K562 (cell line): ENCODE measurements around the gene PSMB7. TPM values are rescaled to one million over a fixed set of nuclear protein-coding genes. Genes with fewer than 3 reads are reported as not detected.

Source experiments
- ATAC-seq: fragments of 200-7000 bp; cut with Tn5 transposase; 3 replicates; pipeline ENCODE4 v1.9.1; 2020; ENCODE audit warnings: moderate library complexity
- BruUV-seq: library from RNA; stranded (reverse); fragments of 400-500 nt; replicated peaks from 2 replicates; lab custom pipeline; 2021; lab: Mats Ljungman, UMichigan
- CTCF ChIA-PET: fragments of 300-600 bp; formaldehyde crosslinking; extraction: SDS; loops from one replicate; lab custom pipeline; 2021; ENCODE audit warnings: low intra/inter-chr PET ratio; lab: Yijun Ruan, JAX
- POLR2A ChIA-PET: fragments of 300-600, 350-650 bp; sonication (Branson Sonifier 250); formaldehyde crosslinking; extraction: SDS; loops from one replicate; lab custom pipeline; 2021; ENCODE audit warnings: antibody characterized with exemption, inconsistent platforms; lab: Yijun Ruan, JAX
- DNase-seq, 4 experiments: peaks; one replicate each; pipeline versions ENCODE4 v3.0.0 to v3.0.0-alpha.2; 2011 to 2018; ENCODE audit warnings: low spot score in 3 of 4, mixed read lengths in 3 of 4; ENCODE audit errors: extremely low read depth in 1 of 4
- FAIRE-seq: peaks from 2 replicates; lab custom pipeline; 2011; peaks lifted over from hg19 to GRCh38; lab: Jason Lieb, UNC
- H2AFZ ChIP-seq: 2 replicates; pipeline ENCODE4 v1.6.0; 2011; ENCODE audit warnings: low read depth, low read length, control low read depth, inconsistent platforms
- H3K27ac ChIP-seq: fragments of 200-600 bp; 3 replicates; pipeline ENCODE4 v1.8.0; 2011; ENCODE audit warnings: low read depth, mild to moderate bottlenecking, control low read depth, inconsistent platforms, low read length, moderate library complexity, mixed read lengths; ENCODE audit errors: extremely low read depth
- H3K27me3 ChIP-seq, 2 experiments: fragments of 300-600 bp in 1 of 2; 2 replicates in 1 of 2; 3 replicates in 1 of 2; pipeline versions ENCODE4 v1.6.0 to v1.8.0; 2011; ENCODE audit warnings: inconsistent platforms in 2 of 2, low read length in 2 of 2, mild to moderate bottlenecking in 1 of 2, mixed read lengths in 1 of 2, moderate library complexity in 1 of 2; ENCODE audit not compliant: control insufficient read depth in 2 of 2, insufficient read depth in 2 of 2
- H3K36me3 ChIP-seq: fragments of 300-600 bp; 3 replicates; pipeline ENCODE4 v1.8.0; 2011; ENCODE audit warnings: mild to moderate bottlenecking, low read length, inconsistent platforms; ENCODE audit not compliant: control insufficient read depth, insufficient read depth
- H3K4me1 ChIP-seq, 2 experiments: fragments of 200-600 bp in 1 of 2; replicated peaks in 1 of 2; 2 replicates in 1 of 2; 3 replicates in 1 of 2; pipeline versions ENCODE4 v1.5.1 to v1.8.0; 2011; ENCODE audit warnings: inconsistent platforms in 2 of 2, low read length in 2 of 2, mild to moderate bottlenecking in 1 of 2, mixed read lengths in 1 of 2, moderate library complexity in 1 of 2; ENCODE audit not compliant: control insufficient read depth in 2 of 2, insufficient read depth in 2 of 2
- H3K4me2 ChIP-seq: 2 replicates; pipeline ENCODE4 v1.6.1; 2011; ENCODE audit warnings: low read length, control low read depth, inconsistent platforms, mixed read lengths; ENCODE audit not compliant: insufficient read depth
- H3K4me3 ChIP-seq: fragments of 200-600 bp; sonication (generic), shearing (Covaris generic); 2 replicates; pipeline ENCODE4 v1.5.1; 2016; ENCODE audit warnings: control low read depth, inconsistent platforms
- H3K79me2 ChIP-seq: fragments of 200-600 bp; 3 replicates; pipeline ENCODE4 v1.8.0; 2011; ENCODE audit warnings: low read length, inconsistent platforms; ENCODE audit not compliant: control insufficient read depth, insufficient read depth
- H3K9ac ChIP-seq, 2 experiments: 2 replicates each; pipeline versions ENCODE4 v1.6.0 to v1.6.1; 2011; ENCODE audit warnings: low read depth in 2 of 2, low read length in 2 of 2, control low read depth in 1 of 2, inconsistent platforms in 1 of 2, mild to moderate bottlenecking in 1 of 2, mixed read lengths in 1 of 2; ENCODE audit not compliant: insufficient read depth in 1 of 2
- H3K9me1 ChIP-seq: one replicate; pipeline ENCODE4 v1.6.0; 2011; ENCODE audit warnings: inconsistent platforms, mild to moderate bottlenecking, low read length, moderate library complexity; ENCODE audit not compliant: control insufficient read depth, insufficient read depth
- H3K9me3 ChIP-seq: replicated peaks from 2 replicates; pipeline ENCODE4 v1.5.1; 2011; ENCODE audit warnings: low read depth, low read length, inconsistent platforms; ENCODE audit not compliant: control insufficient read depth, insufficient read depth
- H4K20me1 ChIP-seq: replicated peaks from 2 replicates; pipeline ENCODE4 v1.6.1; 2011; ENCODE audit warnings: low read length, inconsistent platforms, mixed read lengths; ENCODE audit not compliant: control insufficient read depth, insufficient read depth
- ATF6 ChIP-seq: sonication (generic); formaldehyde crosslinking; IDR thresholded peaks from 2 replicates; pipeline ENCODE4 v1.4.0; 2020; ENCODE audit warnings: mild to moderate bottlenecking, missing genetic modification reagents
- CHCHD3 ChIP-seq: fragments of 250-450 bp; sonication (Bioruptor Pico); IDR thresholded peaks from 2 replicates; pipeline ENCODE4 v2.1.2; 2022; ENCODE audit warnings: mild to moderate bottlenecking
- CHD4 ChIP-seq: fragments of 200-600 bp; sonication (generic); IDR thresholded peaks from 3 replicates; pipeline ENCODE4 v1.6.1; 2012; ENCODE audit warnings: low read depth, mild to moderate bottlenecking, mixed read lengths, low read length, inconsistent platforms; ENCODE audit not compliant: insufficient read depth, insufficient replicate concordance, poor library complexity, severe bottlenecking
- CXXC5 ChIP-seq: fragments of 250-450 bp; sonication (Bioruptor Pico); IDR thresholded peaks from 2 replicates; pipeline ENCODE4 v1.8.0; 2022; ENCODE audit warnings: inconsistent platforms, mild to moderate bottlenecking, moderate library complexity
- GATA2 ChIP-seq: sonication (generic); formaldehyde crosslinking; IDR thresholded peaks from 2 replicates; pipeline ENCODE4 v1.4.0; 2020; ENCODE audit warnings: mild to moderate bottlenecking, missing genetic modification reagents
- HLTF ChIP-seq: fragments of 450-650 bp; IDR thresholded peaks from 2 replicates; pipeline ENCODE4 v1.6.1; 2016
- KLF10 ChIP-seq: fragments of 250-450 bp; sonication (Bioruptor Pico); IDR thresholded peaks from 2 replicates; pipeline ENCODE4 v1.6.1; 2021; ENCODE audit warnings: matching md5 sums
- POLR2AphosphoS5 ChIP-seq: IDR thresholded peaks from 2 replicates; pipeline ENCODE4 v1.6.1; 2011; ENCODE audit warnings: mild to moderate bottlenecking, low read depth, low read length, moderate library complexity; ENCODE audit not compliant: control insufficient read depth, insufficient read depth
- RAD51 ChIP-seq: fragments of 450-650 bp; IDR thresholded peaks from 2 replicates; pipeline ENCODE4 v1.7.1; 2016; ENCODE audit warnings: low read depth, mild to moderate bottlenecking, borderline replicate concordance
- SAP30 ChIP-seq: fragments of 200-600 bp; sonication (generic); IDR thresholded peaks from 2 replicates; pipeline ENCODE4 v1.6.1; 2012; ENCODE audit warnings: borderline replicate concordance, low read depth, mild to moderate bottlenecking, moderate library complexity, low read length, control low read depth, inconsistent platforms; ENCODE audit not compliant: insufficient read depth, poor library complexity, severe bottlenecking
- SMARCA5 ChIP-seq: fragments of 450-650 bp; IDR thresholded peaks from 2 replicates; pipeline ENCODE4 v1.6.1; 2016
- SRSF7 ChIP-seq: fragments of 200-400 bp; formaldehyde crosslinking; optimal IDR thresholded peaks from 2 replicates; pipeline ENCODE3; 2017; ENCODE audit warnings: mild to moderate bottlenecking, low read depth, low read length
- ZNF324 ChIP-seq: fragments of 250-450 bp; sonication (Bioruptor Pico); IDR thresholded peaks from 2 replicates; pipeline ENCODE4 v1.4.0; 2020; ENCODE audit warnings: mild to moderate bottlenecking
- WGBS: fragments of 100-300 bp; shearing (Covaris generic); methylation state at CpG from one replicate; pipeline ENCODE4 v1.1.6; 2016; ENCODE audit warnings: low coverage, mixed read lengths; ENCODE audit not compliant: insufficient coverage; ENCODE audit errors: missing lambda C conversion rate; 5-methylcytosine and 5-hydroxymethylcytosine counted together
- in situ Hi-C: fragments of 300-500 bp; cut with MboI; formaldehyde crosslinking; loops from 4 replicates; pipeline ENCODE4 v1.15.0; 2018; ENCODE audit warnings: inconsistent platforms, mixed read lengths
- intact Hi-C: fragments of 100-400 bp; cut with micrococcal nuclease; formaldehyde crosslinking; loops from 2 replicates; pipeline ENCODE4 v1.14.2; 2022
- polyA plus RNA-seq, 8 experiments: library from polyadenylated mRNA; depleted of rRNA in 4 of 8; stranded (reverse) in 5 of 8; unstranded in 3 of 8; fragments of >200 nt; fragmentation: Nextera tagmentation in 2 of 8; fragmentation: Illumina TruSeq in 1 of 8; extraction: Ambion mirVana in 2 of 8; extraction: Trizol in 1 of 8; gene quantifications; 2 replicates each; pipeline versions ENCODE4 v1.2.1 to v1.2.3, GENCODE V29; 2011 to 2014; ENCODE audit warnings: inconsistent platforms in 1 of 8, missing spikeins in 1 of 8
- total RNA-seq, 7 experiments: library from RNA; depleted of rRNA in 6 of 7; stranded (reverse); fragments of >200 nt in 6 of 7; fragmentation: Illumina TruSeq in 2 of 7; extraction: Trizol in 2 of 7; gene quantifications; 2 replicates each; pipeline versions ENCODE4 v1.2.1 to v1.2.3, GENCODE V29; 2011 to 2021; ENCODE audit warnings: low replicate concordance in 1 of 7
- TF ChIP-seq, protein P1 (sequence below): fragments of 250-450 bp; sonication (Bioruptor Pico); IDR thresholded peaks from 2 replicates; pipeline ENCODE4 v1.4.0; 2020; ENCODE audit warnings: mild to moderate bottlenecking, moderate library complexity, borderline replicate concordance
- TF ChIP-seq, protein P2 (sequence below): sonication (generic); formaldehyde crosslinking; IDR thresholded peaks from 2 replicates; pipeline ENCODE4 v1.8.1; 2023; ENCODE audit warnings: mild to moderate bottlenecking, missing genetic modification reagents

The PSMB7 gene
- total and polyA plus RNA-seq, 9 of the 15 experiments (the other 6 are each of a cell fraction or from before 2014, with no cell fraction given) = 321 to 978 (median 407) TPM

DNA sequence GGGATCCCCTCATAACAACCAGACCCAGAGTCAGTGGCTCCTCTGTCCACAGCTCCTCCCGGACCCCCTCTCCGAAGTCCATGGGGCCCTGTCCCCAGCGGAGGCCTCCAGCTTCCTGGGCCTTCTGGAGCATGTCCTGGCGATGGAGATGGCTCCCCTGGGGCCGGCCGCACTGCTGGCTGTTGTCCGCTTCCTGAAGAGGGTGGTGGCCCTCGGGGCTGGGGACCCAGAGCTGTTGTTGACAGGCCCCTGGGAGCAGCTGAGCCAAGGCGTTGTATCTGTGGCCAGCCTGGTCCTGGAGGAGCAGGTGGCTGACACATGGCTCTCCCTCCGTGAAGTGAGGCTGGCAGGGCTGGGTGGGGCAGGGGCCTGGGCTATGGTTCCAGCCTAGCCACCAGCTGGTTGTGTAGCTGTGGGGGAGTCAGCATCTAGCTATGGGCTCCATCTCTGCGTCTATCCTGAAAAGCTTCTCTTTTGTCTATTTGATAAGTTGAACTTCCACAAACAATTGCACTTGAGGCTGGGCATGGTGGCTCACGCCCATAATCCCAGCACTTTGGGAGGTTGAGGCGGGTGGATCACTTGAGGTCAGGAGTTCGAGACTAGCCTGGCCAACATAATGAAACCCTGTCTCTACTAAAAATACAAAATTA, 39.7 kb upstream of the PSMB7 start:
- Histone ChIP-seq H3K4me1 (peaks cover 8 to 45% of the 10 kb centered on the region in 2 experiments), H3K79me2 (no peaks in the 10 kb centered on the region), H3K27me3 (peaks cover 5 to 40% of the 10 kb centered on the region in 2 experiments; a peak in 3 of 5 replicates), H3K4me2 (no peak overlapping the region), H3K36me3 (no peaks in the 10 kb centered on the region), H3K27ac (no peak overlapping the region), H4K20me1 (peaks cover 32% of the 10 kb centered on the region; the same call in 1 of the 2 replicates), H3K9ac (no peak overlapping the region; a peak in 1 of 4 replicates), H3K4me3 (no peak overlapping the region), H3K9me1 (no peaks in the 10 kb centered on the region), H3K9me3 (no peaks in the 10 kb centered on the region), H2AFZ (no peak overlapping the region)
- in situ Hi-C loops = no loop called here
- ATAC-seq (no peak), DNase-seq (no peak), FAIRE-seq (no peak)
- BruUV-seq = no TSS peak
- intact Hi-C loops = no loop called here
- CTCF ChIA-PET = no interaction called here
- 15% methylated on average over 13 of the region's 14 CpGs for WGBS
- POLR2A ChIA-PET = interaction anchor here (1.0 kb wide), 4 partner anchors 15 to 32 kb away, joined by 3 to 4 read pairs (median 3); no protein-coding TSS in a partner anchor
- TF ChIP-seq HLTF (no peak), SMARCA5 (no peak), CHCHD3 (CRISPR knock-in tag) (no peak), POLR2AphosphoS5 (no peak), CHD4 (no peak), ATF6 (CRISPR knock-in tag) (no peak), SRSF7 (no peak), GATA2 (CRISPR knock-in tag) (no peak), SAP30 (no peak), ZNF324 (CRISPR knock-in tag) (no peak), CXXC5 (CRISPR knock-in tag) (no peak), KLF10 (CRISPR knock-in tag) (no peak), RAD51 (no peak)
- TF ChIP-seq, protein P1, sequence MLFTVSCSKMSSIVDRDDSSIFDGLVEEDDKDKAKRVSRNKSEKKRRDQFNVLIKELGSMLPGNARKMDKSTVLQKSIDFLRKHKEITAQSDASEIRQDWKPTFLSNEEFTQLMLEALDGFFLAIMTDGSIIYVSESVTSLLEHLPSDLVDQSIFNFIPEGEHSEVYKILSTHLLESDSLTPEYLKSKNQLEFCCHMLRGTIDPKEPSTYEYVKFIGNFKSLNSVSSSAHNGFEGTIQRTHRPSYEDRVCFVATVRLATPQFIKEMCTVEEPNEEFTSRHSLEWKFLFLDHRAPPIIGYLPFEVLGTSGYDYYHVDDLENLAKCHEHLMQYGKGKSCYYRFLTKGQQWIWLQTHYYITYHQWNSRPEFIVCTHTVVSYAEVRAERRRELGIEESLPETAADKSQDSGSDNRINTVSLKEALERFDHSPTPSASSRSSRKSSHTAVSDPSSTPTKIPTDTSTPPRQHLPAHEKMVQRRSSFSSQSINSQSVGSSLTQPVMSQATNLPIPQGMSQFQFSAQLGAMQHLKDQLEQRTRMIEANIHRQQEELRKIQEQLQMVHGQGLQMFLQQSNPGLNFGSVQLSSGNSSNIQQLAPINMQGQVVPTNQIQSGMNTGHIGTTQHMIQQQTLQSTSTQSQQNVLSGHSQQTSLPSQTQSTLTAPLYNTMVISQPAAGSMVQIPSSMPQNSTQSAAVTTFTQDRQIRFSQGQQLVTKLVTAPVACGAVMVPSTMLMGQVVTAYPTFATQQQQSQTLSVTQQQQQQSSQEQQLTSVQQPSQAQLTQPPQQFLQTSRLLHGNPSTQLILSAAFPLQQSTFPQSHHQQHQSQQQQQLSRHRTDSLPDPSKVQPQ (CRISPR knock-in tag) = no peak
- TF ChIP-seq, protein P2, sequence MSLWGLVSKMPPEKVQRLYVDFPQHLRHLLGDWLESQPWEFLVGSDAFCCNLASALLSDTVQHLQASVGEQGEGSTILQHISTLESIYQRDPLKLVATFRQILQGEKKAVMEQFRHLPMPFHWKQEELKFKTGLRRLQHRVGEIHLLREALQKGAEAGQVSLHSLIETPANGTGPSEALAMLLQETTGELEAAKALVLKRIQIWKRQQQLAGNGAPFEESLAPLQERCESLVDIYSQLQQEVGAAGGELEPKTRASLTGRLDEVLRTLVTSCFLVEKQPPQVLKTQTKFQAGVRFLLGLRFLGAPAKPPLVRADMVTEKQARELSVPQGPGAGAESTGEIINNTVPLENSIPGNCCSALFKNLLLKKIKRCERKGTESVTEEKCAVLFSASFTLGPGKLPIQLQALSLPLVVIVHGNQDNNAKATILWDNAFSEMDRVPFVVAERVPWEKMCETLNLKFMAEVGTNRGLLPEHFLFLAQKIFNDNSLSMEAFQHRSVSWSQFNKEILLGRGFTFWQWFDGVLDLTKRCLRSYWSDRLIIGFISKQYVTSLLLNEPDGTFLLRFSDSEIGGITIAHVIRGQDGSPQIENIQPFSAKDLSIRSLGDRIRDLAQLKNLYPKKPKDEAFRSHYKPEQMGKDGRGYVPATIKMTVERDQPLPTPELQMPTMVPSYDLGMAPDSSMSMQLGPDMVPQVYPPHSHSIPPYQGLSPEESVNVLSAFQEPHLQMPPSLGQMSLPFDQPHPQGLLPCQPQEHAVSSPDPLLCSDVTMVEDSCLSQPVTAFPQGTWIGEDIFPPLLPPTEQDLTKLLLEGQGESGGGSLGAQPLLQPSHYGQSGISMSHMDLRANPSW (CRISPR knock-in tag) = no peak
